Ramos (cell line): ENCODE results near the gene ODAD2.

Source experiments
- in situ Hi-C: fragments of 300-500 bp; cut with MboI; formaldehyde crosslinking; loops from one replicate; pipeline ENCODE4 v1.14.3; 2022; ENCODE audit warnings: low sequenced_read_pairs; ENCODE audit not compliant: unreplicated experiment

Gene ODAD2

GRCh38 chr10:27865221-27865635 is 133.7 kb downstream of the ODAD2 start:
- in situ Hi-C loops = no loop called here

GRCh38 chr10:27861781-27862180 is 137.1 kb downstream of the ODAD2 start:
- in situ Hi-C loops = no loop called here

GRCh38 chr10:27857616-27858015 is 141.3 kb downstream of the ODAD2 start:
- in situ Hi-C loops = no loop called here

- in situ Hi-C loops = no loop called here
Measured at GRCh38 chr10:27844223-27844622, 154.7 kb downstream of the ODAD2 start.

- in situ Hi-C loops = no loop called here
Measured at GRCh38 chr10:27838901-27839300, 160.0 kb downstream of the ODAD2 start.

GRCh38 chr10:27838361-27838760 is 160.5 kb downstream of the ODAD2 start:
- in situ Hi-C loops = no loop called here

GRCh38 chr10:27834476-27834875 is 164.4 kb downstream of the ODAD2 start:
- in situ Hi-C loops = no loop called here

- in situ Hi-C loops = no loop called here
Measured at GRCh38 chr10:27833792-27834191, 165.1 kb downstream of the ODAD2 start.

GRCh38 chr10:27832826-27833225 is 166.1 kb downstream of the ODAD2 start:
- in situ Hi-C loops = no loop called here

GRCh38 chr10:27826369-27826768 is 172.5 kb downstream of the ODAD2 start:
- in situ Hi-C loops = no loop called here

- in situ Hi-C loops = no loop called here
Measured at GRCh38 chr10:27822301-27822700, 176.6 kb downstream of the ODAD2 start.

- in situ Hi-C loops = no loop called here
Measured at GRCh38 chr10:27820637-27821036, 178.2 kb downstream of the ODAD2 start.

- in situ Hi-C loops = no loop called here
Measured at GRCh38 chr10:27819781-27820531, 178.9 kb downstream of the ODAD2 start.

- in situ Hi-C loops = no loop called here
Measured at GRCh38 chr10:27816320-27816719, 182.6 kb downstream of the ODAD2 start.

GRCh38 chr10:27815846-27816245 is 183.0 kb downstream of the ODAD2 start:
- in situ Hi-C loops = no loop called here

- in situ Hi-C loops = no loop called here
Measured at GRCh38 chr10:27815261-27815660, 183.6 kb downstream of the ODAD2 start.

GRCh38 chr10:27805180-27805579 is 193.7 kb downstream of the ODAD2 start:
- in situ Hi-C loops = no loop called here

GRCh38 chr10:27804136-27804535 is 194.7 kb downstream of the ODAD2 start:
- in situ Hi-C loops = no loop called here

GRCh38 chr10:27801171-27801785 is 197.6 kb downstream of the ODAD2 start:
- in situ Hi-C loops = no loop called here

GRCh38 chr10:27799046-27799445 is 199.8 kb downstream of the ODAD2 start:
- in situ Hi-C loops = no loop called here

GRCh38 chr10:27794157-27794556 is 204.7 kb downstream of the ODAD2 start:
- in situ Hi-C loops = no loop called here

- in situ Hi-C loops = no loop called here
Measured at GRCh38 chr10:27792216-27792615, 206.7 kb downstream of the ODAD2 start.
